Stimulated activated CD4-positive, alpha-beta T cell treated with anti-CD3 and anti-CD28 coated beads, Interleukin-4, amount 100 ng/mL, for 24 hours (primary cell): ENCODE results near the gene CAST.

Experiments used
- DNase-seq: peaks from one replicate; pipeline ENCODE4 v3.0.0-alpha.2; 2020

Gene CAST

GRCh38 chr5:96645091-96645490 is 17.1 kb upstream of the CAST start:
- no peak for DNase-seq

GRCh38 chr5:96648023-96648422 is 14.2 kb upstream of the CAST start:
- DNase-seq = no peak

GRCh38 chr5:96648593-96648992 is 13.6 kb upstream of the CAST start:
- DNase-seq = no peak

GRCh38 chr5:96649251-96649662 is 12.9 kb upstream of the CAST start:
- DNase-seq = no peak

- no peak for DNase-seq
Measured at GRCh38 chr5:96649681-96650540, 12.3 kb upstream of the CAST start.

- DNase-seq = no peak
Measured at GRCh38 chr5:96651047-96651446, 11.1 kb upstream of the CAST start.

GRCh38 chr5:96651948-96652753 is 10.0 kb upstream of the CAST start:
- DNase-seq = no peak

GRCh38 chr5:96652769-96653454 is 9.3 kb upstream of the CAST start:
- no peak for DNase-seq

GRCh38 chr5:96654209-96654608 is 8.0 kb upstream of the CAST start:
- DNase-seq = no peak

- DNase-seq = no peak
Measured at GRCh38 chr5:96655085-96655484, 7.1 kb upstream of the CAST start.

GRCh38 chr5:96655506-96655905 is 6.7 kb upstream of the CAST start:
- DNase-seq = no peak

GRCh38 chr5:96657068-96657467 is 5.1 kb upstream of the CAST start:
- DNase-seq = peak; percentile 46

- DNase-seq = no peak
Measured at GRCh38 chr5:96658272-96658671, 3.9 kb upstream of the CAST start.

GRCh38 chr5:96659170-96659569 is 3.0 kb upstream of the CAST start:
- DNase-seq = no peak

- peak; percentile 32 for DNase-seq
Measured at GRCh38 chr5:96660971-96661854, 963 bp upstream of the CAST start.

- DNase-seq = peak; percentile 85
Measured at GRCh38 chr5:96662725-96663518, 746 bp downstream of the CAST start.

- no peak for DNase-seq
Measured at GRCh38 chr5:96663608-96664007, 1.4 kb downstream of the CAST start.

GRCh38 chr5:96664669-96665068 is 2.5 kb downstream of the CAST start:
- DNase-seq = no peak

- DNase-seq = no peak
Measured at GRCh38 chr5:96668725-96669124, 6.5 kb downstream of the CAST start.

- DNase-seq = no peak
Measured at GRCh38 chr5:96669909-96670308, 7.7 kb downstream of the CAST start.

GRCh38 chr5:96671441-96671840 is 9.3 kb downstream of the CAST start:
- DNase-seq = no peak

GRCh38 chr5:96673127-96673526 is 11.0 kb downstream of the CAST start:
- no peak for DNase-seq
